Epithelial cell of esophagus (primary cell): ENCODE results near the gene HPSE.

ENCODE experiments used
- DNase-seq: peaks from one replicate; pipeline ENCODE4 v3.0.0; 2010; ENCODE audit warnings: low read depth
- H3K4me3 ChIP-seq: 2 replicates; pipeline ENCODE4 v1.5.1; 2011; ENCODE audit warnings: mild to moderate bottlenecking, low read length, control low read depth
- CTCF ChIP-seq: IDR thresholded peaks from 2 replicates; pipeline ENCODE4 v1.5.1; 2011; ENCODE audit warnings: low read depth, mild to moderate bottlenecking, low read length, control low read depth, inconsistent platforms; ENCODE audit not compliant: insufficient read depth; ENCODE audit errors: missing control alignments

HPSE gene

GRCh38 chr4:83250687-83251446 lies 83.8 kb downstream of the HPSE start:
- no peak overlapping the region for H3K4me3 ChIP-seq
- TF ChIP-seq CTCF: no peak
- DNase-seq: no peak

- TF ChIP-seq CTCF: no peak
- H3K4me3 ChIP-seq: no peak overlapping the region
- peak; percentile 86 for DNase-seq
These were observed 86.2 kb downstream of the HPSE start for GRCh38 chr4:83248486-83248885.

- no peak overlapping the region for H3K4me3 ChIP-seq
- TF ChIP-seq CTCF: no peak
- DNase-seq: no peak
These were observed 87.0 kb downstream of the HPSE start for GRCh38 chr4:83247415-83248357.
